Activated T-helper 1 cell treated with anti-CD3 and anti-CD28 coated beads, Interleukin-12 subunit alpha, Interleukin-12 subunit beta, Interleukin-2, Interleukin-4 antibody, amounts not matched to agents 30 ng/mL and 10 ng/mL and 1 ng/mL, durations not matched to agents 14 hours and 24 hours and 36 hours (primary cell): Measurements from ENCODE around the gene IRF2BP2. TPM values are rescaled to one million over a fixed set of nuclear protein-coding genes. Genes with fewer than 3 reads are reported as not detected.

Experiments used
- DNase-seq: peaks from one replicate; pipeline ENCODE4 v3.0.0; 2021; ENCODE audit warnings: low spot score
- H3K27ac Mint-ChIP-seq: one replicate; pipeline ENCODE4 v1.8.0; 2021; ENCODE audit warnings: mild to moderate bottlenecking, mixed read lengths
- H3K27me3 Mint-ChIP-seq: one replicate; pipeline ENCODE4 v1.8.0; 2022; ENCODE audit warnings: mild to moderate bottlenecking, moderate library complexity, mixed read lengths; ENCODE audit not compliant: insufficient read depth
- H3K36me3 Mint-ChIP-seq: one replicate; pipeline ENCODE4 v1.8.0; 2021; ENCODE audit warnings: low read depth, mixed read lengths
- H3K4me1 Mint-ChIP-seq: one replicate; pipeline ENCODE4 v1.8.0; 2021; ENCODE audit warnings: low read depth, mixed read lengths
- H3K4me3 Mint-ChIP-seq: one replicate; pipeline ENCODE4 v1.8.0; 2021; ENCODE audit warnings: mild to moderate bottlenecking, moderate library complexity, mixed read lengths
- H3K9me3 Mint-ChIP-seq: one replicate; pipeline ENCODE4 v1.8.0; 2021; ENCODE audit warnings: mixed read lengths
- intact Hi-C: fragments of 100-400 bp; cut with micrococcal nuclease; formaldehyde crosslinking; loops from one replicate; pipeline ENCODE4 v1.15.1; 2024
- total RNA-seq: library from RNA; stranded (reverse); gene quantifications from 2 replicates; pipeline ENCODE4 v1.2.3, GENCODE V29; 2022

Gene IRF2BP2
- total RNA-seq, 1 donor from 2014 or later = 243 TPM

- Mint-ChIP-seq H3K36me3 (peaks cover 4% of the 10 kb centered on the region), H3K4me1 (peaks cover 13% of the 10 kb centered on the region), H3K4me3 (no peak overlapping the region), H3K9me3 (no peaks in the 10 kb centered on the region), H3K27me3 (peaks cover 2% of the 10 kb centered on the region), H3K27ac (no peak overlapping the region)
- no peak for DNase-seq
- intact Hi-C loops = no loop called here
Measured at GRCh38 chr1:234578735-234579134, 31.2 kb downstream of the IRF2BP2 start.

- H3K4me3 Mint-ChIP-seq = no peak overlapping the region
- H3K9me3 Mint-ChIP-seq = no peaks in the 10 kb centered on the region
- DNase-seq = no peak
- intact Hi-C loops = no loop called here
- peaks cover 9% of the 10 kb centered on the region for H3K4me1 Mint-ChIP-seq
- no peak overlapping the region for H3K27ac Mint-ChIP-seq
- H3K36me3 Mint-ChIP-seq = peaks cover 4% of the 10 kb centered on the region
- H3K27me3 Mint-ChIP-seq = peaks cover 2% of the 10 kb centered on the region
Measured at GRCh38 chr1:234578087-234578486, 31.9 kb downstream of the IRF2BP2 start.

- no peak overlapping the region for H3K27ac Mint-ChIP-seq
- H3K4me1 Mint-ChIP-seq = peaks cover 6% of the 10 kb centered on the region
- DNase-seq = no peak
- no peaks in the 10 kb centered on the region for H3K36me3 Mint-ChIP-seq
- intact Hi-C loops = no loop called here
- H3K9me3 Mint-ChIP-seq = no peaks in the 10 kb centered on the region
- H3K4me3 Mint-ChIP-seq = no peak overlapping the region
- H3K27me3 Mint-ChIP-seq = peaks cover 2% of the 10 kb centered on the region
Measured at GRCh38 chr1:234573711-234574299, 36.2 kb downstream of the IRF2BP2 start.

- DNase-seq = no peak
- Mint-ChIP-seq H3K9me3 (no peaks in the 10 kb centered on the region), H3K4me1 (peaks cover 6% of the 10 kb centered on the region), H3K36me3 (no peaks in the 10 kb centered on the region), H3K27ac (no peak overlapping the region), H3K27me3 (peaks cover under 1% of the 10 kb centered on the region), H3K4me3 (no peak overlapping the region)
- intact Hi-C loops = no loop called here
Measured at GRCh38 chr1:234572966-234573365, 37.0 kb downstream of the IRF2BP2 start.

GRCh38 chr1:234571702-234572101, 38.3 kb downstream of the IRF2BP2 start:
- DNase-seq = no peak
- H3K4me1 Mint-ChIP-seq = peaks cover 6% of the 10 kb centered on the region
- H3K9me3 Mint-ChIP-seq = no peaks in the 10 kb centered on the region
- no peak overlapping the region for H3K4me3 Mint-ChIP-seq
- H3K36me3 Mint-ChIP-seq = peaks cover 2% of the 10 kb centered on the region
- no peak overlapping the region for H3K27ac Mint-ChIP-seq
- no peaks in the 10 kb centered on the region for H3K27me3 Mint-ChIP-seq
- intact Hi-C loops = no loop called here

- intact Hi-C loops = no loop called here
- Mint-ChIP-seq H3K27ac (no peak overlapping the region), H3K9me3 (no peaks in the 10 kb centered on the region), H3K36me3 (peaks cover 2% of the 10 kb centered on the region), H3K4me3 (no peak overlapping the region), H3K4me1 (peaks cover 6% of the 10 kb centered on the region), H3K27me3 (no peaks in the 10 kb centered on the region)
- DNase-seq = no peak
Measured at GRCh38 chr1:234570329-234571120, 39.5 kb downstream of the IRF2BP2 start.

- H3K9me3 Mint-ChIP-seq = no peaks in the 10 kb centered on the region
- H3K4me3 Mint-ChIP-seq = no peak overlapping the region
- H3K27ac Mint-ChIP-seq = no peak overlapping the region
- intact Hi-C loops = no loop called here
- H3K4me1 Mint-ChIP-seq = peaks cover 7% of the 10 kb centered on the region
- no peaks in the 10 kb centered on the region for H3K27me3 Mint-ChIP-seq
- peaks cover 2% of the 10 kb centered on the region for H3K36me3 Mint-ChIP-seq
- DNase-seq = no peak
Measured at GRCh38 chr1:234568345-234568744, 41.6 kb downstream of the IRF2BP2 start.

- Mint-ChIP-seq H3K27ac (no peak overlapping the region), H3K4me1 (peaks cover 7% of the 10 kb centered on the region), H3K4me3 (no peak overlapping the region), H3K36me3 (peaks cover 2% of the 10 kb centered on the region), H3K9me3 (no peaks in the 10 kb centered on the region), H3K27me3 (no peaks in the 10 kb centered on the region)
- intact Hi-C loops = no loop called here
- DNase-seq = no peak
Measured at GRCh38 chr1:234565132-234565531, 44.8 kb downstream of the IRF2BP2 start.

GRCh38 chr1:234564035-234565029, 45.6 kb downstream of the IRF2BP2 start:
- no peaks in the 10 kb centered on the region for H3K9me3 Mint-ChIP-seq
- peaks cover 7% of the 10 kb centered on the region for H3K4me1 Mint-ChIP-seq
- no peaks in the 10 kb centered on the region for H3K27me3 Mint-ChIP-seq
- intact Hi-C loops = no loop called here
- no peak for DNase-seq
- no peak overlapping the region for H3K27ac Mint-ChIP-seq
- H3K4me3 Mint-ChIP-seq = no peak overlapping the region
- H3K36me3 Mint-ChIP-seq = peaks cover 2% of the 10 kb centered on the region

GRCh38 chr1:234562334-234562733, 47.6 kb downstream of the IRF2BP2 start:
- intact Hi-C loops = no loop called here
- H3K36me3 Mint-ChIP-seq = no peaks in the 10 kb centered on the region

GRCh38 chr1:234561319-234561718, 48.7 kb downstream of the IRF2BP2 start:
- Mint-ChIP-seq H3K4me3 (no peak overlapping the region), H3K27me3 (no peaks in the 10 kb centered on the region), H3K27ac (no peak overlapping the region), H3K9me3 (no peaks in the 10 kb centered on the region), H3K4me1 (peaks cover 7% of the 10 kb centered on the region), H3K36me3 (no peaks in the 10 kb centered on the region)
- DNase-seq = no peak
- intact Hi-C loops = no loop called here

More at GRCh38 chr1:234562334-234562733, 47.6 kb downstream of the IRF2BP2 start:
- Mint-ChIP-seq H3K9me3 (no peaks in the 10 kb centered on the region), H3K4me1 (peaks cover 7% of the 10 kb centered on the region), H3K27me3 (no peaks in the 10 kb centered on the region), H3K4me3 (no peak overlapping the region), H3K27ac (no peak overlapping the region)
- DNase-seq = no peak

- no peak for DNase-seq
- intact Hi-C loops = no loop called here
- H3K27me3 Mint-ChIP-seq = no peaks in the 10 kb centered on the region
- H3K36me3 Mint-ChIP-seq = no peaks in the 10 kb centered on the region
- H3K27ac Mint-ChIP-seq = no peak overlapping the region
- H3K4me3 Mint-ChIP-seq = no peak overlapping the region
- H3K9me3 Mint-ChIP-seq = no peaks in the 10 kb centered on the region
- H3K4me1 Mint-ChIP-seq = peaks cover 11% of the 10 kb centered on the region
Measured at GRCh38 chr1:234559902-234560676, 49.9 kb downstream of the IRF2BP2 start.
